Hepatocyte (in vitro differentiated cells): ENCODE results near the gene RARB. TPM values are rescaled to one million over a fixed set of nuclear protein-coding genes. Genes with fewer than 3 reads are reported as not detected.

Source experiments
- DNase-seq: peaks from one replicate; pipeline ENCODE4 v3.0.0-alpha.2; 2016; ENCODE audit warnings: low spot score
- H2AFZ ChIP-seq: fragments of 200-600 bp; sonication (generic); 2 replicates; pipeline ENCODE4 v1.6.0; 2016; ENCODE audit warnings: antibody characterized with exemption, mild to moderate bottlenecking
- H3K27ac ChIP-seq: fragments of 200-600 bp; sonication (generic); 2 replicates; pipeline ENCODE4 v1.5.1; 2016; ENCODE audit warnings: mild to moderate bottlenecking
- H3K27me3 ChIP-seq: fragments of 200-600 bp; sonication (generic); 2 replicates; pipeline ENCODE4 v1.6.1; 2016
- H3K36me3 ChIP-seq: fragments of 200-600 bp; sonication (generic); replicated peaks from 2 replicates; pipeline ENCODE4 v1.5.1; 2016; ENCODE audit warnings: low read depth; ENCODE audit not compliant: insufficient read depth
- H3K4me1 ChIP-seq: fragments of 200-600 bp; sonication (generic); 2 replicates; pipeline ENCODE4 v1.5.1; 2016; ENCODE audit warnings: mild to moderate bottlenecking, moderate library complexity; ENCODE audit not compliant: insufficient read depth
- H3K4me2 ChIP-seq: fragments of 200-600 bp; sonication (generic); 2 replicates; pipeline ENCODE4 v1.6.0; 2016
- H3K4me3 ChIP-seq: fragments of 200-600 bp; sonication (generic); 2 replicates; pipeline ENCODE4 v1.5.1; 2016; ENCODE audit warnings: mild to moderate bottlenecking
- H3K79me2 ChIP-seq: fragments of 200-600 bp; sonication (generic); 2 replicates; pipeline ENCODE4 v1.6.0; 2017; ENCODE audit warnings: mild to moderate bottlenecking
- H3K9me2 ChIP-seq: fragments of 200-600 bp; sonication (generic); replicated peaks from 2 replicates; pipeline ENCODE4 v1.6.0; 2017; ENCODE audit warnings: mild to moderate bottlenecking; ENCODE audit not compliant: insufficient read depth
- H3K9me3 ChIP-seq: fragments of 200-600 bp; sonication (generic); 2 replicates; pipeline ENCODE4 v1.5.1; 2016; ENCODE audit warnings: low read depth, mild to moderate bottlenecking
- H4K20me1 ChIP-seq: fragments of 200-600 bp; sonication (generic); 2 replicates; pipeline ENCODE4 v1.6.0; 2016; ENCODE audit warnings: mild to moderate bottlenecking; ENCODE audit not compliant: insufficient read depth, poor library complexity, severe bottlenecking
- EZH2 ChIP-seq: fragments of 200-600 bp; sonication (generic); IDR thresholded peaks from 2 replicates; pipeline ENCODE4 v1.6.1; 2016; ENCODE audit warnings: antibody characterized with exemption, mild to moderate bottlenecking, borderline replicate concordance
- EZH2phosphoT487 ChIP-seq: fragments of 200-600 bp; sonication (generic); IDR thresholded peaks from one replicate; pipeline ENCODE4 v1.6.1; 2018; ENCODE audit warnings: antibody characterized with exemption, mild to moderate bottlenecking, low read depth, moderate library complexity; ENCODE audit not compliant: unreplicated experiment, severe bottlenecking
- WGBS: methylation state at CpG from one replicate; pipeline ENCODE4 v1.1.6; 2016; ENCODE audit warnings: low lambda C conversion rate; ENCODE audit errors: missing lambda C conversion rate; 5-methylcytosine and 5-hydroxymethylcytosine counted together
- polyA plus RNA-seq: library from polyadenylated mRNA; unstranded; fragments of >200 nt; fragmentation: Nextera tagmentation; extraction: Ambion mirVana; gene quantifications from 2 replicates; pipeline ENCODE4 v1.2.1, GENCODE V29; 2016
- total RNA-seq: library from RNA; depleted of rRNA; stranded (reverse); fragments of >200 nt; gene quantifications from 2 replicates; pipeline ENCODE4 v1.2.3, GENCODE V29; 2014
- TF ChIP-seq, protein P1 (sequence below): fragments of 200-600 bp; sonication (generic); IDR thresholded peaks from 2 replicates; pipeline ENCODE4 v1.5.1; 2016; ENCODE audit warnings: antibody characterized with exemption, mild to moderate bottlenecking; ENCODE audit not compliant: poor library complexity

Gene RARB
- total and polyA plus RNA-seq, 2 experiments from 2014 or later, result 22.2 to 30.7 TPM

GRCh38 chr3:25410703-25411102, 17.4 kb upstream of the RARB start:
- Histone ChIP-seq H3K36me3 (no peaks in the 10 kb centered on the region), H3K4me1 (peaks cover 20% of the 10 kb centered on the region), H3K4me3 (no peak overlapping the region), H3K27me3 (no peaks in the 10 kb centered on the region), H3K4me2 (peak overlapping the region; percentile 15), H3K9me3 (no peaks in the 10 kb centered on the region), H3K9me2 (no peaks in the 10 kb centered on the region), H2AFZ (no peak overlapping the region), H3K79me2 (no peaks in the 10 kb centered on the region), H4K20me1 (no peaks in the 10 kb centered on the region), H3K27ac (peak overlapping the region; percentile 87)
- 45% methylated on average over 4 of the region's 4 CpGs for WGBS
- no peak for TF ChIP-seq EZH2
- peak; percentile 35 for DNase-seq

GRCh38 chr3:25412269-25412668, 15.8 kb upstream of the RARB start:
- Histone ChIP-seq H3K9me2 (no peaks in the 10 kb centered on the region), H3K79me2 (no peaks in the 10 kb centered on the region), H3K27me3 (no peaks in the 10 kb centered on the region), H3K27ac (peak overlapping the region; percentile 87), H3K36me3 (no peaks in the 10 kb centered on the region), H3K9me3 (no peaks in the 10 kb centered on the region), H4K20me1 (no peaks in the 10 kb centered on the region), H3K4me3 (no peak overlapping the region), H2AFZ (no peak overlapping the region), H3K4me1 (peaks cover 20% of the 10 kb centered on the region), H3K4me2 (peak overlapping the region; percentile 18)
- peak; percentile 50 for DNase-seq
- TF ChIP-seq EZH2phosphoT487, result no peak
- TF ChIP-seq, protein P1, sequence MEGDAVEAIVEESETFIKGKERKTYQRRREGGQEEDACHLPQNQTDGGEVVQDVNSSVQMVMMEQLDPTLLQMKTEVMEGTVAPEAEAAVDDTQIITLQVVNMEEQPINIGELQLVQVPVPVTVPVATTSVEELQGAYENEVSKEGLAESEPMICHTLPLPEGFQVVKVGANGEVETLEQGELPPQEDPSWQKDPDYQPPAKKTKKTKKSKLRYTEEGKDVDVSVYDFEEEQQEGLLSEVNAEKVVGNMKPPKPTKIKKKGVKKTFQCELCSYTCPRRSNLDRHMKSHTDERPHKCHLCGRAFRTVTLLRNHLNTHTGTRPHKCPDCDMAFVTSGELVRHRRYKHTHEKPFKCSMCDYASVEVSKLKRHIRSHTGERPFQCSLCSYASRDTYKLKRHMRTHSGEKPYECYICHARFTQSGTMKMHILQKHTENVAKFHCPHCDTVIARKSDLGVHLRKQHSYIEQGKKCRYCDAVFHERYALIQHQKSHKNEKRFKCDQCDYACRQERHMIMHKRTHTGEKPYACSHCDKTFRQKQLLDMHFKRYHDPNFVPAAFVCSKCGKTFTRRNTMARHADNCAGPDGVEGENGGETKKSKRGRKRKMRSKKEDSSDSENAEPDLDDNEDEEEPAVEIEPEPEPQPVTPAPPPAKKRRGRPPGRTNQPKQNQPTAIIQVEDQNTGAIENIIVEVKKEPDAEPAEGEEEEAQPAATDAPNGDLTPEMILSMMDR, result no peak
- no peak for TF ChIP-seq EZH2

DNA sequence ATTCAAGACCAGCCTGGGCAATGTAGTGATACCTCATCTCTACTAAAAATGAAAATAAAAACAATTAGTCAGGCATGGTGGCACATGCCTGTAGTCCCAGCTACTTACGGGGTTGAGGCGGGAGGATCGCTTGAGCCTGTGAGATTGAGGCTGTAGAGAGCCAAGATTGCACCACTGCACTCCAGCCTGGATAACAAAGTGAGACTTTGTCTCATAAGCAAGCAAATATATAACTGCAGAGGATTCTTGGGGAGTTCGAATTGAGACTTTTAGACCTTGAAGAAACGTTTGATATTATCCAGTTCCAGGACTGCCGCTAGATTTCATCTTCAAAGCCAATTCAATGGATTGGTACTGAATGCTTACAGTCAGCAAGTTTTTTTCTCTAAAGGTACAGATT, 11.9 kb upstream of the RARB start:
- no peaks in the 10 kb centered on the region for H4K20me1 ChIP-seq
- 88% methylated on average over 6 of the region's 6 CpGs for WGBS
- no peaks in the 10 kb centered on the region for H3K9me3 ChIP-seq
- H3K4me1 ChIP-seq, result peaks cover 12% of the 10 kb centered on the region
- TF ChIP-seq EZH2phosphoT487 (no peak), EZH2 (no peak)
- TF ChIP-seq, protein P1, result no peak
- no peak overlapping the region for H3K4me2 ChIP-seq
- no peaks in the 10 kb centered on the region for H3K27me3 ChIP-seq
- no peaks in the 10 kb centered on the region for H3K36me3 ChIP-seq
- H3K9me2 ChIP-seq, result no peaks in the 10 kb centered on the region
- H3K79me2 ChIP-seq, result no peaks in the 10 kb centered on the region
- no peak for DNase-seq
- H3K4me3 ChIP-seq, result no peak overlapping the region
- H3K27ac ChIP-seq, result no peak overlapping the region
- H2AFZ ChIP-seq, result no peak overlapping the region

DNA sequence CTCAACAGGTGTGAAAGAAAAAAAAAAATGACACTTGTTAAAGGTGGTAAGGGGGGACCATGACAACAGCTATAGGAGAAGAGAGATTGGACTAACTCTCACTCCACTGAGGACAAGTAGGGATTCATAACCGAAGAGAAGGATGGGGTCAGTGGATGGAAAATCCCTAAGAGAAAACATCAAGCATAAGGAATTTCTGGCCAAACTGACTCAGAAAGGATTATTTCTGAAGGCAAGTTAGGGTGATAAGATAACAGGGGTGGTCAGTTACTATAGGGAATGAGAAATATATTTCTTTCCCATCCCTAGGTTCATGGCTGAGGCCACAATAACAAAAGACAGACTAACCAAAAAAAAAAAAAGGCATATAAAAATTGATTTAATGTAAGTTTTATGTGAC, 9.5 kb upstream of the RARB start:
- WGBS, result 50% methylated on average over 1 of the region's 1 CpG

More for the DNA sequence above, 9.5 kb upstream of the RARB start:
- no peak overlapping the region for H3K4me2 ChIP-seq
- H3K27ac ChIP-seq, result no peak overlapping the region
- no peaks in the 10 kb centered on the region for H3K36me3 ChIP-seq
- TF ChIP-seq EZH2phosphoT487 (no peak), EZH2 (no peak)
- TF ChIP-seq, protein P1, result no peak
- no peaks in the 10 kb centered on the region for H3K9me3 ChIP-seq
- no peaks in the 10 kb centered on the region for H3K79me2 ChIP-seq
- H3K4me1 ChIP-seq, result peaks cover 9% of the 10 kb centered on the region
- no peak overlapping the region for H2AFZ ChIP-seq
- H3K4me3 ChIP-seq, result no peak overlapping the region
- no peak for DNase-seq
- no peaks in the 10 kb centered on the region for H4K20me1 ChIP-seq
- H3K27me3 ChIP-seq, result no peaks in the 10 kb centered on the region
- no peaks in the 10 kb centered on the region for H3K9me2 ChIP-seq
